HepG2 (cell line): Measurements from ENCODE around the gene PARN. TPM values are rescaled to one million over a fixed set of nuclear protein-coding genes. Genes with fewer than 3 reads are reported as not detected.

ENCODE experiments used
- ATAC-seq: fragments of 200-7000 bp; cut with Tn5 transposase; 3 replicates; pipeline ENCODE4 v1.9.1; 2020; ENCODE audit warnings: mild to moderate bottlenecking, moderate library complexity
- BruUV-seq: library from RNA; stranded (reverse); fragments of 400-500 nt; replicated peaks from 2 replicates; lab custom pipeline; 2021; lab: Mats Ljungman, UMichigan
- CTCF ChIA-PET: fragments of 300-600 bp; formaldehyde crosslinking; extraction: SDS; loops from one replicate; lab custom pipeline; 2021; ENCODE audit warnings: low total read pairs, inconsistent platforms, low intra/inter-chr PET ratio; lab: Yijun Ruan, JAX
- POLR2A ChIA-PET: fragments of 350-600 bp; sonication (Branson Sonifier 250); formaldehyde crosslinking; loops from one replicate; lab custom pipeline; 2020; ENCODE audit warnings: antibody characterized with exemption, inconsistent platforms; lab: Yijun Ruan, JAX
- DNase-seq: peaks from one replicate; pipeline ENCODE4 v3.0.0-alpha.2; 2015; ENCODE audit warnings: low spot score
- FAIRE-seq: peaks from 3 replicates; lab custom pipeline; 2011; peaks lifted over from hg19 to GRCh38; lab: Jason Lieb, UNC
- H2AFZ ChIP-seq: one replicate; pipeline ENCODE4 v1.6.1; 2011; ENCODE audit warnings: low read length, inconsistent platforms
- H3K27ac ChIP-seq: fragments of 300-600 bp; 3 replicates; pipeline ENCODE4 v1.8.0; 2011; ENCODE audit warnings: mixed run types, mild to moderate bottlenecking, mixed read lengths, low read length, inconsistent platforms; ENCODE audit not compliant: insufficient read depth; ENCODE audit errors: extremely low read length
- H3K27me3 ChIP-seq, 2 experiments: fragments of 200-600 bp in 1 of 2; 2 replicates in 1 of 2; 3 replicates in 1 of 2; pipeline versions ENCODE4 v1.6.0 to v1.8.0; 2011; ENCODE audit warnings: low read length in 2 of 2, mild to moderate bottlenecking in 2 of 2, moderate library complexity in 2 of 2, inconsistent platforms in 1 of 2; ENCODE audit not compliant: insufficient read depth in 2 of 2, control insufficient read depth in 1 of 2
- H3K36me3 ChIP-seq, 2 experiments: fragments of 200-600 bp in 1 of 2; replicated peaks in 1 of 2; 2 replicates in 1 of 2; 3 replicates in 1 of 2; pipeline versions ENCODE4 v1.5.1 to v1.8.0; 2011; ENCODE audit warnings: low read length in 2 of 2, inconsistent platforms in 1 of 2; ENCODE audit not compliant: insufficient read depth in 2 of 2, control insufficient read depth in 1 of 2
- H3K4me1 ChIP-seq: 2 replicates; pipeline ENCODE4 v1.5.1; 2012; ENCODE audit warnings: low read length, inconsistent platforms; ENCODE audit not compliant: insufficient read depth
- H3K4me2 ChIP-seq: 2 replicates; pipeline ENCODE4 v1.6.0; 2011; ENCODE audit warnings: low read depth, low read length, inconsistent platforms
- H3K4me3 ChIP-seq, 3 experiments: fragments of 200-600 bp in 1 of 3; sonication (generic), shearing (Covaris generic) in 1 of 3; replicated peaks in 1 of 3; 2 replicates each; pipeline ENCODE4 v1.5.1; 2011 to 2016; ENCODE audit warnings: low read length in 3 of 3, inconsistent platforms in 2 of 3, low read depth in 2 of 3, mild to moderate bottlenecking in 2 of 3, control low read depth in 1 of 3, mixed read lengths in 1 of 3; ENCODE audit not compliant: insufficient read depth in 1 of 3
- H3K79me2 ChIP-seq: one replicate; pipeline ENCODE4 v1.6.1; 2011; ENCODE audit warnings: low read length, inconsistent platforms; ENCODE audit not compliant: insufficient read depth
- H3K9ac ChIP-seq: 2 replicates; pipeline ENCODE4 v1.6.0; 2011; ENCODE audit warnings: mild to moderate bottlenecking, low read depth, low read length, inconsistent platforms; ENCODE audit not compliant: insufficient read depth
- H3K9me3 ChIP-seq: 2 replicates; pipeline ENCODE4 v1.5.1; 2012; ENCODE audit warnings: mild to moderate bottlenecking, low read length
- H4K20me1 ChIP-seq: 2 replicates; pipeline ENCODE4 v1.6.0; 2011; ENCODE audit warnings: inconsistent platforms, mild to moderate bottlenecking, low read length, moderate library complexity; ENCODE audit not compliant: insufficient read depth
- BRF2 ChIP-seq: sonication (generic); formaldehyde crosslinking; IDR thresholded peaks from 2 replicates; pipeline ENCODE4 v1.8.1; 2022; ENCODE audit warnings: mild to moderate bottlenecking, missing genetic modification reagents
- GPN1 ChIP-seq: sonication (generic); formaldehyde crosslinking; IDR thresholded peaks from 2 replicates; pipeline ENCODE4 v1.5.1; 2020; ENCODE audit warnings: missing genetic modification reagents, borderline replicate concordance
- HDAC2 ChIP-seq: sonication (generic); formaldehyde crosslinking; IDR thresholded peaks from 2 replicates; pipeline ENCODE4 v1.4.0; 2020; ENCODE audit warnings: missing genetic modification reagents
- MBD4 ChIP-seq: IDR thresholded peaks from 2 replicates; pipeline ENCODE4 v1.6.1; 2012; ENCODE audit warnings: low read length, inconsistent platforms, borderline replicate concordance
- PRDM15 ChIP-seq: sonication (generic); formaldehyde crosslinking; IDR thresholded peaks from 2 replicates; pipeline ENCODE4 v1.4.0; 2020; ENCODE audit warnings: missing genetic modification reagents
- PRMT3 ChIP-seq: sonication (generic); formaldehyde crosslinking; IDR thresholded peaks from 2 replicates; pipeline ENCODE4 v1.8.1; 2022; ENCODE audit warnings: low read depth, mild to moderate bottlenecking, moderate library complexity, missing genetic modification reagents, borderline replicate concordance
- ZMYM4 ChIP-seq: sonication (generic); formaldehyde crosslinking; IDR thresholded peaks from 2 replicates; pipeline ENCODE4 v1.8.1; 2023; ENCODE audit warnings: mild to moderate bottlenecking, missing genetic modification reagents
- ZNF253 ChIP-seq: sonication (generic); formaldehyde crosslinking; IDR thresholded peaks from 2 replicates; pipeline ENCODE4 v1.8.0; 2022; ENCODE audit warnings: mild to moderate bottlenecking, missing genetic modification reagents, borderline replicate concordance
- ZNF512B ChIP-seq: sonication (generic); formaldehyde crosslinking; IDR thresholded peaks from 2 replicates; pipeline ENCODE4 v1.5.1; 2020; ENCODE audit warnings: missing genetic modification reagents, mild to moderate bottlenecking, borderline replicate concordance
- ZNF589 ChIP-seq: sonication (generic); formaldehyde crosslinking; conservative IDR thresholded peaks from 2 replicates; pipeline ENCODE4 v1.8.0; 2022; ENCODE audit warnings: mild to moderate bottlenecking, moderate library complexity, missing genetic modification reagents
- ZNF672 ChIP-seq: sonication (generic); formaldehyde crosslinking; IDR thresholded peaks from 2 replicates; pipeline ENCODE4 v1.8.1; 2022; ENCODE audit warnings: missing genetic modification reagents
- WGBS: methylation state at CpG from one replicate; pipeline ENCODE4 v1.1.6; 2017; ENCODE audit warnings: low lambda C conversion rate; 5-methylcytosine and 5-hydroxymethylcytosine counted together
- in situ Hi-C: cut with HindIII; loops from 2 replicates; pipeline ENCODE4 v1.10.0; 2017; ENCODE audit warnings: low pct_unique_long_range_greater_than_20kb; ENCODE audit not compliant: extremely low pct_ligation_motif_present
- intact Hi-C: fragments of 100-400 bp; cut with micrococcal nuclease; formaldehyde crosslinking; loops from one replicate; pipeline ENCODE4 v1.10.0; 2022; ENCODE audit not compliant: unreplicated experiment
- polyA plus RNA-seq, 8 experiments: library from polyadenylated mRNA; depleted of rRNA in 3 of 8; stranded (reverse) in 7 of 8; unstranded in 1 of 8; fragments of >200 nt; fragmentation: Illumina TruSeq in 4 of 8; extraction: Trizol in 4 of 8; gene quantifications; 2 replicates each; pipeline versions ENCODE4 v1.2.1 to v1.2.3, GENCODE V29; 2011 to 2016; ENCODE audit warnings: low read depth in 4 of 8, missing spikeins in 1 of 8, mixed read lengths in 1 of 8; ENCODE audit not compliant: insufficient read depth in 1 of 8
- total RNA-seq, 5 experiments: library from RNA; depleted of rRNA; stranded (reverse); fragments of >200 nt; fragmentation: Illumina TruSeq; extraction: Trizol; gene quantifications; 2 replicates each; pipeline ENCODE4 v1.2.3, GENCODE V29; 2016; ENCODE audit warnings: low read depth in 1 of 5
- TF ChIP-seq, protein P1 (sequence below): sonication (generic); formaldehyde crosslinking; IDR thresholded peaks from 2 replicates; pipeline ENCODE4 v1.9.0; 2021; ENCODE audit warnings: missing genetic modification reagents, mild to moderate bottlenecking, borderline replicate concordance
- TF ChIP-seq, protein P2 (sequence below): sonication (generic); formaldehyde crosslinking; IDR thresholded peaks from 2 replicates; pipeline ENCODE4 v1.5.0; 2020; ENCODE audit warnings: missing genetic modification reagents

Gene PARN
- total and polyA plus RNA-seq, 2 of the 13 experiments (the other 11 are each of a cell fraction or from before 2014, with no cell fraction given): 13.3 to 47.6 TPM

DNA sequence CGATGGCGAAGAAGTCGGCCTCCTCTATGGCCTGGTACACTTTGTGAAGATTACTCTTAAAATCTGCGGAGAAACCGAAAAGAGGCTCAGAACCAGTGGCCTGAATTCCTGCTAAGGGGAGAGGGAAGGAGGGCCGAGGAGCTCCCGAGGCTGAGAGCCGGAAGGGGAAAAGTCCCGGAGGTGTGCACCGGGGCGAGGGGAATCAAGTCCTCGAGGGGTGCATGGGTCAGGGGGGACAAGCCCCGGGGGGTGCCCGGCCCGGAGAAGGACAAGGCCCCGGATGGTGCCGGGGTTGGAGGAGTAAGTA lies 495 bp downstream of the PARN start:
- H3K9ac ChIP-seq: peak overlapping the region; percentile 95
- H3K79me2 ChIP-seq: peaks cover 36% of the 10 kb centered on the region
- H3K36me3 ChIP-seq: peaks cover 10 to 31% of the 10 kb centered on the region in 2 experiments
- H4K20me1 ChIP-seq: peaks cover 7% of the 10 kb centered on the region
- no TSS peak for BruUV-seq
- H3K27ac ChIP-seq: peak overlapping the region; percentile 77
- 1% methylated on average over 17 of the region's 17 CpGs for WGBS
- no peaks in the 10 kb centered on the region; a peak in 1 of 5 replicates for H3K27me3 ChIP-seq
- intact Hi-C loops (no loop called here), in situ Hi-C loops (no loop called here)
- H3K9me3 ChIP-seq: no peaks in the 10 kb centered on the region
- ChIA-PET POLR2A (interaction anchor here (0.7 to 1.5 kb wide), 12 partner anchors 9 to 710 kb away, joined by 3 to 5 read pairs (median 3); partner anchors contain the start of gene ERCC4), CTCF (no interaction called here)
- peak; percentile 1 for ATAC-seq
- DNase-seq: no peak
- H3K4me3 ChIP-seq: peak overlapping the region; percentile 85 to 99 (median 94)
- FAIRE-seq: no peak
- peak overlapping the region; percentile 80 for H3K4me2 ChIP-seq
- peaks cover 51% of the 10 kb centered on the region for H3K4me1 ChIP-seq
- H2AFZ ChIP-seq: no peak overlapping the region
- TF ChIP-seq ZNF589 (CRISPR knock-in tag) (0 out of 2 replicates have a peak, but pooled peaks have one; percentile 46), PRMT3 (CRISPR knock-in tag) (peak; percentile 13; the same call in 1 of the 2 replicates), PRDM15 (CRISPR knock-in tag) (no peak), ZNF253 (CRISPR knock-in tag) (peak; percentile 44; the same call in 1 of the 2 replicates), ZNF672 (no peak), MBD4 (no peak), GPN1 (CRISPR knock-in tag) (no peak), HDAC2 (no peak), BRF2 (CRISPR knock-in tag) (no peak), ZMYM4 (CRISPR knock-in tag) (no peak), ZNF512B (CRISPR knock-in tag) (no peak)
- TF ChIP-seq, protein P1, sequence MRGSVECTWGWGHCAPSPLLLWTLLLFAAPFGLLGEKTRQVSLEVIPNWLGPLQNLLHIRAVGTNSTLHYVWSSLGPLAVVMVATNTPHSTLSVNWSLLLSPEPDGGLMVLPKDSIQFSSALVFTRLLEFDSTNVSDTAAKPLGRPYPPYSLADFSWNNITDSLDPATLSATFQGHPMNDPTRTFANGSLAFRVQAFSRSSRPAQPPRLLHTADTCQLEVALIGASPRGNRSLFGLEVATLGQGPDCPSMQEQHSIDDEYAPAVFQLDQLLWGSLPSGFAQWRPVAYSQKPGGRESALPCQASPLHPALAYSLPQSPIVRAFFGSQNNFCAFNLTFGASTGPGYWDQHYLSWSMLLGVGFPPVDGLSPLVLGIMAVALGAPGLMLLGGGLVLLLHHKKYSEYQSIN: peak; percentile 74; the same call in 1 of the 2 replicates
- TF ChIP-seq, protein P2, sequence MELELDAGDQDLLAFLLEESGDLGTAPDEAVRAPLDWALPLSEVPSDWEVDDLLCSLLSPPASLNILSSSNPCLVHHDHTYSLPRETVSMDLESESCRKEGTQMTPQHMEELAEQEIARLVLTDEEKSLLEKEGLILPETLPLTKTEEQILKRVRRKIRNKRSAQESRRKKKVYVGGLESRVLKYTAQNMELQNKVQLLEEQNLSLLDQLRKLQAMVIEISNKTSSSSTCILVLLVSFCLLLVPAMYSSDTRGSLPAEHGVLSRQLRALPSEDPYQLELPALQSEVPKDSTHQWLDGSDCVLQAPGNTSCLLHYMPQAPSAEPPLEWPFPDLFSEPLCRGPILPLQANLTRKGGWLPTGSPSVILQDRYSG (CRISPR knock-in tag): no peak
